IMR-90 (cell line): ENCODE data around the gene AKR1A1. TPM values are rescaled to one million over a fixed set of nuclear protein-coding genes. Genes with fewer than 3 reads are reported as not detected.
A peak's percentile ranks its signal among the peaks of the same experiment; 100 is the strongest.

Experiments used
- ATAC-seq: fragments of 200-7000 bp; cut with Tn5 transposase; 2 replicates; pipeline ENCODE4 v1.9.1; 2020; ENCODE audit warnings: low read depth, mild to moderate bottlenecking, moderate library complexity
- BruUV-seq: library from RNA; stranded (reverse); fragments of 400-500 nt; replicated peaks from 2 replicates; lab custom pipeline; 2021; lab: Mats Ljungman, UMichigan
- CTCF ChIA-PET: fragments of 300-600 bp; formaldehyde crosslinking; extraction: SDS; loops from one replicate; lab custom pipeline; 2021; ENCODE audit warnings: antibody characterized with exemption; lab: Yijun Ruan, JAX
- POLR2A ChIA-PET: fragments of 300-600 bp; sonication (Branson Sonifier 250); formaldehyde crosslinking; loops from one replicate; lab custom pipeline; 2022; ENCODE audit warnings: antibody characterized with exemption; ENCODE audit not compliant: unreplicated experiment; lab: Charles Lee
- DNase-seq: peaks from one replicate; pipeline ENCODE4 v3.0.0; 2013
- H2AFZ ChIP-seq: replicated peaks from 2 replicates; pipeline ENCODE3; 2013; ENCODE audit warnings: low read length, mild to moderate bottlenecking; ENCODE audit not compliant: poor library complexity
- H2AK5ac ChIP-seq: 2 replicates; pipeline ENCODE4 v1.6.1; 2013; ENCODE audit warnings: low read depth, low read length, inconsistent platforms
- H2AK9ac ChIP-seq: replicated peaks from 2 replicates; pipeline ENCODE3; 2013; ENCODE audit warnings: mild to moderate bottlenecking, low read depth, low read length, moderate library complexity; ENCODE audit not compliant: poor library complexity
- H2BK120ac ChIP-seq: 2 replicates; pipeline ENCODE4 v1.6.1; 2013; ENCODE audit warnings: low read depth, low read length, inconsistent platforms
- H2BK15ac ChIP-seq: 3 replicates; pipeline ENCODE4 v1.6.1; 2013; ENCODE audit warnings: low read depth, low read length, inconsistent platforms
- H2BK20ac ChIP-seq: 2 replicates; pipeline ENCODE4 v1.6.1; 2013; ENCODE audit warnings: low read depth, mild to moderate bottlenecking, inconsistent platforms, low read length, moderate library complexity
- H2BK5ac ChIP-seq: 2 replicates; pipeline ENCODE4 v1.6.1; 2013; ENCODE audit warnings: mild to moderate bottlenecking, low read depth, low read length, inconsistent platforms; ENCODE audit not compliant: poor library complexity, severe bottlenecking
- H3K14ac ChIP-seq: replicated peaks from 2 replicates; pipeline ENCODE4 v1.6.1; 2013; ENCODE audit warnings: low read depth, low read length, inconsistent platforms
- H3K18ac ChIP-seq: 2 replicates; pipeline ENCODE4 v1.6.1; 2013; ENCODE audit warnings: low read depth, low read length, control low read depth
- H3K23ac ChIP-seq: 2 replicates; pipeline ENCODE4 v1.6.1; 2013; ENCODE audit warnings: low read depth, low read length, inconsistent platforms
- H3K27ac ChIP-seq: 2 replicates; pipeline ENCODE4 v1.5.1; 2013; ENCODE audit warnings: mild to moderate bottlenecking, control low read depth, low read length; ENCODE audit not compliant: insufficient read depth
- H3K27me3 ChIP-seq: 2 replicates; pipeline ENCODE4 v1.6.1; 2013; ENCODE audit warnings: low read length; ENCODE audit not compliant: control insufficient read depth, insufficient read depth
- H3K36me3 ChIP-seq: 2 replicates; pipeline ENCODE4 v1.6.1; 2013; ENCODE audit warnings: low read length, mixed read lengths; ENCODE audit not compliant: control insufficient read depth, insufficient read depth
- H3K4ac ChIP-seq: 2 replicates; pipeline ENCODE4 v1.6.1; 2013; ENCODE audit warnings: low read depth, low read length, inconsistent platforms
- H3K4me1 ChIP-seq: 2 replicates; pipeline ENCODE4 v1.6.1; 2013; ENCODE audit warnings: low read length, mixed read lengths; ENCODE audit not compliant: control insufficient read depth, insufficient read depth
- H3K4me2 ChIP-seq: 2 replicates; pipeline ENCODE4 v1.6.1; 2013; ENCODE audit warnings: low read depth, mild to moderate bottlenecking, control low read depth, low read length, moderate library complexity
- H3K4me3 ChIP-seq: 2 replicates; pipeline ENCODE4 v1.5.1; 2013; ENCODE audit warnings: low read depth, mild to moderate bottlenecking, control low read depth, low read length, moderate library complexity; ENCODE audit not compliant: insufficient read depth
- H3K56ac ChIP-seq: 2 replicates; pipeline ENCODE4 v1.6.1; 2013; ENCODE audit warnings: low read length, inconsistent platforms; ENCODE audit not compliant: insufficient read depth; ENCODE audit errors: extremely low read depth
- H3K79me1 ChIP-seq, 2 experiments: 2 replicates each; pipeline ENCODE4 v1.6.1; 2013; ENCODE audit warnings: low read length in 2 of 2, inconsistent platforms in 1 of 2, low read depth in 1 of 2
- H3K9ac ChIP-seq: 2 replicates; pipeline ENCODE4 v1.6.1; 2013; ENCODE audit warnings: low read depth, low read length, control low read depth
- H3K9me1 ChIP-seq: 2 replicates; pipeline ENCODE4 v1.6.1; 2013; ENCODE audit warnings: low read length, inconsistent platforms; ENCODE audit not compliant: insufficient read depth
- H3K9me3 ChIP-seq: 2 replicates; pipeline ENCODE4 v1.6.1; 2013; ENCODE audit warnings: low read length; ENCODE audit not compliant: control insufficient read depth, insufficient read depth
- H4K20me1 ChIP-seq: 2 replicates; pipeline ENCODE4 v1.6.1; 2013; ENCODE audit warnings: low read length, inconsistent platforms; ENCODE audit not compliant: insufficient read depth
- H4K5ac ChIP-seq: 2 replicates; pipeline ENCODE4 v1.6.1; 2013; ENCODE audit warnings: mild to moderate bottlenecking, low read depth, low read length, control low read depth
- H4K8ac ChIP-seq, 2 experiments: 2 replicates each; pipeline ENCODE4 v1.6.1; 2013; ENCODE audit warnings: low read depth in 2 of 2, low read length in 2 of 2, control low read depth in 1 of 2, inconsistent platforms in 1 of 2
- H4K91ac ChIP-seq: 2 replicates; pipeline ENCODE4 v1.6.1; 2013; ENCODE audit warnings: low read depth, low read length, inconsistent platforms; ENCODE audit not compliant: insufficient read depth
- MAFK ChIP-seq: IDR thresholded peaks from 2 replicates; pipeline ENCODE4 v1.6.1; 2012; ENCODE audit warnings: low read depth, low read length, improper control_type of control experiment
- POLR2A ChIP-seq: IDR thresholded peaks from 2 replicates; pipeline ENCODE4 v1.6.1; 2012; ENCODE audit warnings: mild to moderate bottlenecking, low read depth, low read length
- WGBS, 2 experiments: methylation state at CpG; one replicate each; pipeline versions ENCODE4 v1.1.5 to v1.1.7; 2013; ENCODE audit warnings: missing lambda C conversion rate in 2 of 2; ENCODE audit not compliant: insufficient read length in 1 of 2; ENCODE audit errors: extremely low coverage in 2 of 2; 5-methylcytosine and 5-hydroxymethylcytosine counted together
- dilution Hi-C: fragments of 300-500 bp; cut with HindIII; formaldehyde crosslinking; loops from one replicate; pipeline ENCODE4 v1.14.3; 2018; ENCODE audit warnings: low sequenced_read_pairs; ENCODE audit not compliant: unreplicated experiment
- in situ Hi-C: fragments of 300-500 bp; cut with MboI; formaldehyde crosslinking; loops from 3 replicates; pipeline ENCODE4 v1.14.3; 2019; ENCODE audit warnings: low sequenced_read_pairs, inconsistent platforms, mixed read lengths
- intact Hi-C: fragments of 100-400 bp; cut with micrococcal nuclease; formaldehyde crosslinking; loops from 2 replicates; pipeline ENCODE4 v1.10.0; 2022
- polyA plus RNA-seq, 3 experiments: library from polyadenylated mRNA; depleted of rRNA; stranded (reverse); fragments of >200 nt; gene quantifications; 2 replicates each; pipeline ENCODE4 v1.2.3, GENCODE V29; 2012; ENCODE audit warnings: low replicate concordance in 1 of 3
- total RNA-seq: library from RNA; depleted of rRNA; stranded (reverse); fragments of >200 nt; gene quantifications from 2 replicates; pipeline ENCODE4 v1.2.3, GENCODE V29; 2012
- TF ChIP-seq, protein P1 (sequence below): conservative IDR thresholded peaks from 2 replicates; pipeline ENCODE4 v1.5.1; 2012; ENCODE audit warnings: mild to moderate bottlenecking, low read depth, low read length, improper control_type of control experiment

AKR1A1 gene
- total and polyA plus RNA-seq, 2 of the 4 experiments (the other 2 are of a cell fraction), result 141 to 151 TPM

DNA sequence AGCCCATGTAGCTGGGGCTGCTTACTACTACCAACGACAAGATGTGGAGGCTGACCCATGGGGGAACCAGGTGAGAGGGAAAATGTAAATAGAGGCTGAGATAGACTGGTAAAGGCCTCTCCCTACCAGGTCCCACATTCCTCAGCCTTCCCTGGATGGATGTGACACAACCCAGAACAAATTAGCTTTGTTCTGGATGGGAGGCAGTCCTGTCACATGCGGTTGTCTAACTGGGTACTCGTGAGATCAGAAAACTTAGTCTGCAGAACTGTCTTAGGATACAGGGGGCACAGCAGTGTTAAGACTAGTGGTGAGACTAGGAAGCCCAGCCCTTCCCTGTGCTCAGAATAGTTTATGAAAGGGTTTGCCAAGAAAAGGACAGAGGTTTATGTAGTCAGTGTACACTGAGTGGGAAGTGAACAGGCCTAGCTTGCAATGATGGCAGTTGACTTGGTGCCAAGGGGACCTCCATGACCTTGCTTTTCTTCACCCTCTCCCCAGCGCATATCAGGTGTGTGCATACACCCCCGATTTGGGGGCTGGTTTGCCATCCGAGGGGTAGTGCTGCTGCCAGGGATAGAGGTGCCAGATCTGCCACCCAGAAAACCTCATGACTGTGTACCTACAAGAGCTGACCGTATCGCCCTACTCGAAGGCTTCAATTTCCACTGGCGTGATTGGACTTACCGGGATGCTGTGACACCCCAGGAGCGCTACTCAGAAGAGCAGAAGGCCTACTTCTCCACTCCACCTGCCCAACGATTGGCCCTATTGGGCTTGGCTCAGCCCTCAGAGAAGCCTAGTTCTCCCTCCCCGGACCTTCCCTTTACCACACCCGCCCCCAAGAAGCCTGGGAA is 42.1 kb upstream of the AKR1A1 start:
- H4K20me1 ChIP-seq, result peaks cover 26% of the 10 kb centered on the region
- H2AK5ac ChIP-seq, result no peak overlapping the region
- BruUV-seq, result no TSS peak
- no peak overlapping the region for H3K18ac ChIP-seq
- H4K8ac ChIP-seq, result no peak overlapping the region
- 88% methylated on average over 10 of the region's 15 CpGs; no CpG with 5 or more reads in 1 of the 2 experiments for WGBS, 2 experiments
- H2AK9ac ChIP-seq, result peak overlapping the region; percentile 35
- TF ChIP-seq, protein P1, sequence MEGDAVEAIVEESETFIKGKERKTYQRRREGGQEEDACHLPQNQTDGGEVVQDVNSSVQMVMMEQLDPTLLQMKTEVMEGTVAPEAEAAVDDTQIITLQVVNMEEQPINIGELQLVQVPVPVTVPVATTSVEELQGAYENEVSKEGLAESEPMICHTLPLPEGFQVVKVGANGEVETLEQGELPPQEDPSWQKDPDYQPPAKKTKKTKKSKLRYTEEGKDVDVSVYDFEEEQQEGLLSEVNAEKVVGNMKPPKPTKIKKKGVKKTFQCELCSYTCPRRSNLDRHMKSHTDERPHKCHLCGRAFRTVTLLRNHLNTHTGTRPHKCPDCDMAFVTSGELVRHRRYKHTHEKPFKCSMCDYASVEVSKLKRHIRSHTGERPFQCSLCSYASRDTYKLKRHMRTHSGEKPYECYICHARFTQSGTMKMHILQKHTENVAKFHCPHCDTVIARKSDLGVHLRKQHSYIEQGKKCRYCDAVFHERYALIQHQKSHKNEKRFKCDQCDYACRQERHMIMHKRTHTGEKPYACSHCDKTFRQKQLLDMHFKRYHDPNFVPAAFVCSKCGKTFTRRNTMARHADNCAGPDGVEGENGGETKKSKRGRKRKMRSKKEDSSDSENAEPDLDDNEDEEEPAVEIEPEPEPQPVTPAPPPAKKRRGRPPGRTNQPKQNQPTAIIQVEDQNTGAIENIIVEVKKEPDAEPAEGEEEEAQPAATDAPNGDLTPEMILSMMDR, result 0 out of 2 replicates have a peak, but pooled peaks have one; percentile 8
- TF ChIP-seq MAFK, result no peak
- peak; percentile 8; the same call in 1 of the 2 replicates for TF ChIP-seq POLR2A
- H3K23ac ChIP-seq, result no peak overlapping the region
- H3K27ac ChIP-seq, result no peak overlapping the region
- peak; percentile 69 for ATAC-seq
- in situ Hi-C loops (no loop called here), intact Hi-C loops (no loop called here), dilution Hi-C loops (no loop called here)
- no peak overlapping the region for H3K56ac ChIP-seq
- no peak overlapping the region for H2BK120ac ChIP-seq
- no peaks in the 10 kb centered on the region; the same call in 1 of the 2 replicates for H3K4me1 ChIP-seq
- H3K79me1 ChIP-seq, result peaks cover 0 to 34% of the 10 kb centered on the region in 2 experiments; a peak in 3 of 4 replicates
- H2AFZ ChIP-seq, result peak overlapping the region; percentile 21
- H2BK20ac ChIP-seq, result no peak overlapping the region
- no peak overlapping the region for H3K9ac ChIP-seq
- H3K27me3 ChIP-seq, result no peaks in the 10 kb centered on the region
- H3K9me3 ChIP-seq, result no peaks in the 10 kb centered on the region
- POLR2A ChIA-PET, result interaction anchor here (0.5 kb wide), 1 partner anchor 13 kb away, joined by 3 read pairs; the partner anchor contains the start of gene PRDX1
- no peak overlapping the region for H3K4me2 ChIP-seq
- H2BK5ac ChIP-seq, result no peak overlapping the region
- H3K9me1 ChIP-seq, result peaks cover 14% of the 10 kb centered on the region
- H2BK15ac ChIP-seq, result no peak overlapping the region
- no peak overlapping the region; the same call in 1 of the 2 replicates for H4K5ac ChIP-seq
- H3K4ac ChIP-seq, result no peak overlapping the region
- no peak overlapping the region for H3K4me3 ChIP-seq
- DNase-seq, result no peak
- H3K36me3 ChIP-seq, result peaks cover 30% of the 10 kb centered on the region
- H4K91ac ChIP-seq, result no peak overlapping the region
- H3K14ac ChIP-seq, result no peak overlapping the region
- CTCF ChIA-PET, result interaction anchor here (0.5 to 1.0 kb wide), 2 partner anchors 57 to 150 kb away, joined by 3 read pairs; no protein-coding TSS in a partner anchor
